DND-41 (cell line): Measurements from ENCODE around the gene GRID2.

Experiments used
- ATAC-seq: fragments of 200-7000 bp; cut with Tn5 transposase; 3 replicates; pipeline ENCODE4 v1.9.1; 2021; ENCODE audit warnings: low read depth; ENCODE audit not compliant: insufficient read depth
- DNase-seq: peaks from one replicate; pipeline ENCODE4 v3.0.0-alpha.2; 2020
- H2AFZ ChIP-seq: 2 replicates; pipeline ENCODE4 v1.6.0; 2012; ENCODE audit warnings: low read depth, low read length
- H3K27ac ChIP-seq: 2 replicates; pipeline ENCODE4 v1.5.1; 2012; ENCODE audit warnings: low read length, inconsistent platforms
- H3K27me3 ChIP-seq: fragments of 200-600 bp; sonication (generic); 2 replicates; pipeline ENCODE4 v1.6.0; 2012; ENCODE audit warnings: low read length, mild to moderate bottlenecking, inconsistent platforms; ENCODE audit not compliant: insufficient read depth, poor library complexity
- H3K36me3 ChIP-seq: 2 replicates; pipeline ENCODE4 v1.5.1; 2012; ENCODE audit warnings: low read length, inconsistent platforms; ENCODE audit not compliant: insufficient read depth
- H3K4me1 ChIP-seq: 2 replicates; pipeline ENCODE4 v1.5.1; 2012; ENCODE audit warnings: mild to moderate bottlenecking, low read length; ENCODE audit not compliant: insufficient read depth
- H3K4me2 ChIP-seq: 2 replicates; pipeline ENCODE4 v1.6.0; 2012; ENCODE audit warnings: mild to moderate bottlenecking, moderate library complexity, low read length, inconsistent platforms; ENCODE audit not compliant: insufficient read depth
- H3K4me3 ChIP-seq, 2 experiments: fragments of 200-600 bp in 1 of 2; shearing (Covaris generic) in 1 of 2; 2 replicates each; pipeline ENCODE4 v1.5.1; 2012 to 2016; ENCODE audit warnings: inconsistent platforms in 2 of 2, low read length in 2 of 2, mild to moderate bottlenecking in 2 of 2, low read depth in 1 of 2, moderate library complexity in 1 of 2
- H3K79me2 ChIP-seq: 2 replicates; pipeline ENCODE4 v1.6.0; 2012; ENCODE audit warnings: low read length, inconsistent platforms; ENCODE audit not compliant: insufficient read depth
- H3K9ac ChIP-seq: 2 replicates; pipeline ENCODE4 v1.6.0; 2012; ENCODE audit warnings: low read depth, mild to moderate bottlenecking, inconsistent platforms, low read length, moderate library complexity
- H3K9me3 ChIP-seq: 2 replicates; pipeline ENCODE4 v1.5.1; 2012; ENCODE audit warnings: low read length, moderate library complexity, mild to moderate bottlenecking, inconsistent platforms; ENCODE audit not compliant: insufficient read depth, severe bottlenecking
- H4K20me1 ChIP-seq: 2 replicates; pipeline ENCODE4 v1.6.0; 2012; ENCODE audit warnings: low read length; ENCODE audit not compliant: insufficient read depth
- EZH2 ChIP-seq: IDR thresholded peaks from 3 replicates; pipeline ENCODE4 v1.6.1; 2012; ENCODE audit warnings: borderline replicate concordance, low read depth, mild to moderate bottlenecking, moderate library complexity, low read length, inconsistent platforms; ENCODE audit not compliant: severe bottlenecking
- TF ChIP-seq, protein P1 (sequence below): IDR thresholded peaks from 2 replicates; pipeline ENCODE4 v1.5.1; 2012; ENCODE audit warnings: borderline replicate concordance, low read length, moderate library complexity, mild to moderate bottlenecking; ENCODE audit not compliant: poor library complexity, severe bottlenecking; ENCODE audit errors: extremely low read depth

GRID2 gene

DNA sequence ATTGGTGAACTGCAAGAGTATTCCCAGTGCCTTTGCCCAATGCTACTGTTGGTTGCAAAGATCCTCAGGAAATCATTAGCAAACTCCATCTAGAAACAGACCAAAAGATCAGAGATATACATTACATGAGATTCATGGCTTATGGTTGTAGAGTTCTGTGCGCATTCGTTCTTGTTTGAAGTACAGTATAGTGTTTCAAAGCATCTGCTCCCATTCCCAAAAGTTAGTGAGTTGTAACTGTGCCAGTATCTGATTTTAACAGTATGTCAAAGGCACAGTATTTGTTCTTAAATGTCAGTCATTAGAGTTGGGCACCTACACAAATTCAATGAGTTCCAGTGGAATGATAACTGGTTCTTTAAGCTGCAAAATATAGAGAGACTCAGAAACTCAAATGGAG, 1210.1 kb downstream of the GRID2 start:
- Histone ChIP-seq H3K9me3 (no peaks in the 10 kb centered on the region), H3K4me1 (no peaks in the 10 kb centered on the region), H3K27ac (no peak overlapping the region), H3K36me3 (no peaks in the 10 kb centered on the region), H2AFZ (no peak overlapping the region), H3K79me2 (no peaks in the 10 kb centered on the region), H3K4me2 (no peak overlapping the region), H3K4me3 (no peak overlapping the region), H4K20me1 (no peaks in the 10 kb centered on the region), H3K27me3 (no peaks in the 10 kb centered on the region), H3K9ac (no peak overlapping the region)
- ATAC-seq, result no peak
- TF ChIP-seq, protein P1, sequence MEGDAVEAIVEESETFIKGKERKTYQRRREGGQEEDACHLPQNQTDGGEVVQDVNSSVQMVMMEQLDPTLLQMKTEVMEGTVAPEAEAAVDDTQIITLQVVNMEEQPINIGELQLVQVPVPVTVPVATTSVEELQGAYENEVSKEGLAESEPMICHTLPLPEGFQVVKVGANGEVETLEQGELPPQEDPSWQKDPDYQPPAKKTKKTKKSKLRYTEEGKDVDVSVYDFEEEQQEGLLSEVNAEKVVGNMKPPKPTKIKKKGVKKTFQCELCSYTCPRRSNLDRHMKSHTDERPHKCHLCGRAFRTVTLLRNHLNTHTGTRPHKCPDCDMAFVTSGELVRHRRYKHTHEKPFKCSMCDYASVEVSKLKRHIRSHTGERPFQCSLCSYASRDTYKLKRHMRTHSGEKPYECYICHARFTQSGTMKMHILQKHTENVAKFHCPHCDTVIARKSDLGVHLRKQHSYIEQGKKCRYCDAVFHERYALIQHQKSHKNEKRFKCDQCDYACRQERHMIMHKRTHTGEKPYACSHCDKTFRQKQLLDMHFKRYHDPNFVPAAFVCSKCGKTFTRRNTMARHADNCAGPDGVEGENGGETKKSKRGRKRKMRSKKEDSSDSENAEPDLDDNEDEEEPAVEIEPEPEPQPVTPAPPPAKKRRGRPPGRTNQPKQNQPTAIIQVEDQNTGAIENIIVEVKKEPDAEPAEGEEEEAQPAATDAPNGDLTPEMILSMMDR, result no peak
- no peak for TF ChIP-seq EZH2
- DNase-seq, result no peak

DNA sequence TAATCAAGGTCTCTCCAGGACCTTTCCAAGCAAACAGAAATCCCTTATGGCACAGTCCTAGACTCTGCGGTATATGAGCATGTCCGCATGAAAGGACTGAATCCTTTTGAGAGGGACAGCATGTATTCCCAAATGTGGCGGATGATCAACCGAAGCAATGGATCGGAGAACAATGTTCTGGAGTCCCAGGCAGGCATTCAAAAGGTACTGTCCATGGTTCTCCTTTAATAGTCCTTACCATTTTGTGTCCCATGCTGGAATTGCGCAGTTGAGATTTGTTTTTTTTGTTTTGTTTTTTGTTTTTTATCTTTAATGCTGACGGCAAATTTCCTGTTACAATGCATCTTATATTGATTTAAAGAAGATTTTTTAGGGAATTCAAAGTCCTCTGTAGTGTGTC, 1211.4 kb downstream of the GRID2 start:
- TF ChIP-seq, protein P1, result no peak
- TF ChIP-seq EZH2, result no peak
- Histone ChIP-seq H3K36me3 (no peaks in the 10 kb centered on the region), H3K27me3 (no peaks in the 10 kb centered on the region), H3K4me2 (no peak overlapping the region), H3K4me3 (no peak overlapping the region), H2AFZ (no peak overlapping the region), H3K9ac (no peak overlapping the region), H3K9me3 (no peaks in the 10 kb centered on the region), H3K79me2 (no peaks in the 10 kb centered on the region), H3K27ac (no peak overlapping the region), H4K20me1 (no peaks in the 10 kb centered on the region), H3K4me1 (no peaks in the 10 kb centered on the region)
- ATAC-seq, result no peak
- no peak for DNase-seq

DNA sequence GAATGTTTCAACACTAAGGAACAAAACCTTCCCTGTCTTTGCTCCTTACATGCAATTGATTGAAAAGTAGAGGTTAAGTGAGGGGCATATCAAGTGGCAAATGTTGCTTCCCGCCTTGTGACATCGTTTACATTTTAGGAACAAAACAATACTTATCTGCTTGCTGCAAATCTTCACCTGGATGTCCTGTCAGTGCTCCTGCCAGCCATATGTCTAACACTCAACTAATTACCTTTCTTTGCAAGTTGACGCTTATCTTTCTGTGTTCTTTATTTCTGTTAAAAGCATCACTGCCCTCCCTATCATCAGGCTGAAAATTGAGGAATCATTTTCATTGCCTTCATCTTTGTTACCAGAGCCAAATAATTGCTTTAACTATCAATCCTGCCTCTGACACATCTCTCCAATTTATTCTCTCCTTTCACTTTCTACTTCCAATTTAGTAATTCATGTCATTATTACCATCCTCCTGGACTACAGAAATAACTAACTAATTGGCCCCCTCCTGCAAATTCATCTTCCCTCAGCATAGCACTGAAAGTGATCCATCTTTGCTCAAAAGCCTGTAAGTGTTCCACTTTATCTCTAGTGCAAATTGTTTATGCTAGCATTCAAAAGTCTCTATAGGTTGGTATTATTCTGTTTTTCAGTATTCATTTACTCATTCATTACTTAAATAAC, 1226.1 kb downstream of the GRID2 start:
- Histone ChIP-seq H3K4me3 (no peak overlapping the region), H3K4me2 (no peak overlapping the region), H3K9me3 (no peaks in the 10 kb centered on the region), H3K79me2 (no peaks in the 10 kb centered on the region), H4K20me1 (no peaks in the 10 kb centered on the region), H2AFZ (no peak overlapping the region), H3K27me3 (no peaks in the 10 kb centered on the region), H3K27ac (no peak overlapping the region), H3K4me1 (no peaks in the 10 kb centered on the region), H3K36me3 (no peaks in the 10 kb centered on the region), H3K9ac (no peak overlapping the region)
- ATAC-seq (no peak), DNase-seq (no peak)
- TF ChIP-seq, protein P1, result no peak
- no peak for TF ChIP-seq EZH2

DNA sequence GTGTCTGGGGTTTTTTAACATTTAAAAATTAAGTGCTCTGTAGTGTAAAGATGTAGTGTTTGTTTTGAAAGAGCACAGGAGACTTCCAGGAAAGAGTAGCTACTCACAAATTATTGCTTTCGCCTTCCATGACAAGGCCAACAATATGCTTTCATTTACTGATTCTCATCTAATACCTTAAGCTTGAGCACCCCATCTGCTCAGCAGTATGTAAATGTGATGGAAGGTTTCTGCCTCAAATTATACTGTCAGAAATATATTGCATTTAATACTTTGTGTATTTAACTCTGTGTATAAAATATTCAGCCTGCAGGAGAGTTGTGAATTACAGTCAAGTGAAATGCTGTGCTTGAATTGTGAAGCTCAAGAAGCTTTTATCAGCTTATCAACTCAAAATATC, 1228.5 kb downstream of the GRID2 start:
- Histone ChIP-seq H3K79me2 (no peaks in the 10 kb centered on the region), H2AFZ (no peak overlapping the region), H3K9ac (no peak overlapping the region), H3K27ac (no peak overlapping the region), H4K20me1 (no peaks in the 10 kb centered on the region), H3K36me3 (no peaks in the 10 kb centered on the region), H3K4me2 (no peak overlapping the region), H3K4me3 (no peak overlapping the region), H3K9me3 (no peaks in the 10 kb centered on the region), H3K4me1 (no peaks in the 10 kb centered on the region), H3K27me3 (no peaks in the 10 kb centered on the region)
- TF ChIP-seq EZH2, result no peak
- TF ChIP-seq, protein P1, result no peak
- DNase-seq (no peak), ATAC-seq (no peak)
